ENCODE measurements around the gene GNB1L.

The GNB1L gene

GRCh38 chr22:19753090-19753842 is 101.4 kb downstream of the GNB1L start:
- TF ChIP-seq EZH2phosphoT487 (IDR thresholded peaks at IDR 0.05; ENCODE audit: low read length) = no peak
- no peak for TF ChIP-seq EZH2 (optimal IDR thresholded peaks at IDR 0.05; ENCODE audit: low read depth, low read length)
- TF ChIP-seq CTCF (IDR thresholded peaks at IDR 0.05; ENCODE audit: low read length) = no peak
- H3K36me3 ChIP-seq (replicated peaks; ENCODE audit: insufficient read depth, low read length) = no peaks in the 10 kb centered on the region
- no peaks in the 10 kb centered on the region for H4K20me1 ChIP-seq (ENCODE audit: insufficient read depth, low read length)
- peaks cover 94% of the 10 kb centered on the region for H3K27me3 ChIP-seq (replicated peaks; ENCODE audit: insufficient read depth, low read length)
- H2AFZ ChIP-seq (ENCODE audit: low read length) = no peak overlapping the region
- no peaks in the 10 kb centered on the region for H3K9me2 ChIP-seq (replicated peaks; ENCODE audit: insufficient read depth, low read length)
- H3K4me2 ChIP-seq (ENCODE audit: low read depth, low read length) = no peak overlapping the region
- no peak overlapping the region for H3K9ac ChIP-seq (ENCODE audit: low read length)
- H3F3A ChIP-seq (ENCODE audit: insufficient read depth, low read length) = peaks cover 9% of the 10 kb centered on the region
- H3K4me1 ChIP-seq (ENCODE audit: low read length) = 0 out of 2 replicates have a peak, but pooled peaks cover 3% of the 10 kb centered on the region
- H3K4me3 ChIP-seq (ENCODE audit: low read length) = no peak overlapping the region
- DNase-seq = no peak
- H3K9me3 ChIP-seq (replicated peaks; ENCODE audit: insufficient read depth, low read length) = no peaks in the 10 kb centered on the region
- H3K27ac ChIP-seq (ENCODE audit: low read length) = no peak overlapping the region
- H3K79me2 ChIP-seq (ENCODE audit: low read length) = no peaks in the 10 kb centered on the region

- Histone ChIP-seq H3K4me2 (ENCODE audit: low read depth, low read length) (no peak overlapping the region), H4K20me1 (ENCODE audit: insufficient read depth, low read length) (no peaks in the 10 kb centered on the region), H2AFZ (ENCODE audit: low read length) (no peak overlapping the region), H3K27me3 (replicated peaks; ENCODE audit: insufficient read depth, low read length) (peaks cover 94% of the 10 kb centered on the region), H3K36me3 (replicated peaks; ENCODE audit: insufficient read depth, low read length) (no peaks in the 10 kb centered on the region), H3K9ac (ENCODE audit: low read length) (no peak overlapping the region), H3K79me2 (ENCODE audit: low read length) (no peaks in the 10 kb centered on the region), H3K4me1 (ENCODE audit: low read length) (0 out of 2 replicates have a peak, but pooled peaks cover 3% of the 10 kb centered on the region), H3F3A (ENCODE audit: insufficient read depth, low read length) (no peaks in the 10 kb centered on the region), H3K27ac (ENCODE audit: low read length) (no peak overlapping the region), H3K9me2 (replicated peaks; ENCODE audit: insufficient read depth, low read length) (no peaks in the 10 kb centered on the region), H3K4me3 (ENCODE audit: low read length) (no peak overlapping the region), H3K9me3 (replicated peaks; ENCODE audit: insufficient read depth, low read length) (no peaks in the 10 kb centered on the region)
- TF ChIP-seq EZH2phosphoT487 (IDR thresholded peaks at IDR 0.05; ENCODE audit: low read length) = no peak
- no peak for TF ChIP-seq CTCF (IDR thresholded peaks at IDR 0.05; ENCODE audit: low read length)
- TF ChIP-seq EZH2 (optimal IDR thresholded peaks at IDR 0.05; ENCODE audit: low read depth, low read length) = no peak
- no peak for DNase-seq
Observed at GRCh38 chr22:19751497-19752245, 103.0 kb downstream of the GNB1L start.

GRCh38 chr22:19750507-19751490 is 103.9 kb downstream of the GNB1L start:
- H3K4me2 ChIP-seq (ENCODE audit: low read depth, low read length) = no peak overlapping the region
- H3K27me3 ChIP-seq (replicated peaks; ENCODE audit: insufficient read depth, low read length) = peaks cover 95% of the 10 kb centered on the region
- H2AFZ ChIP-seq (ENCODE audit: low read length) = no peak overlapping the region

More at GRCh38 chr22:19750507-19751490, 103.9 kb downstream of the GNB1L start:
- Histone ChIP-seq H3K9ac (ENCODE audit: low read length) (no peak overlapping the region), H3K36me3 (replicated peaks; ENCODE audit: insufficient read depth, low read length) (no peaks in the 10 kb centered on the region), H3K27ac (ENCODE audit: low read length) (no peak overlapping the region), H3K4me1 (ENCODE audit: low read length) (no peaks in the 10 kb centered on the region), H3K79me2 (ENCODE audit: low read length) (no peaks in the 10 kb centered on the region), H4K20me1 (ENCODE audit: insufficient read depth, low read length) (no peaks in the 10 kb centered on the region), H3K4me3 (ENCODE audit: low read length) (no peak overlapping the region), H3K9me3 (replicated peaks; ENCODE audit: insufficient read depth, low read length) (no peaks in the 10 kb centered on the region), H3F3A (ENCODE audit: insufficient read depth, low read length) (no peaks in the 10 kb centered on the region), H3K9me2 (replicated peaks; ENCODE audit: insufficient read depth, low read length) (no peaks in the 10 kb centered on the region)
- no peak for DNase-seq
- TF ChIP-seq EZH2 (optimal IDR thresholded peaks at IDR 0.05; ENCODE audit: low read depth, low read length) (no peak), CTCF (IDR thresholded peaks at IDR 0.05; ENCODE audit: low read length) (no peak), EZH2phosphoT487 (IDR thresholded peaks at IDR 0.05; ENCODE audit: low read length) (no peak)
